K562 (cell line): ENCODE results near the gene NQO2. TPM values are rescaled to one million over a fixed set of nuclear protein-coding genes. Genes with fewer than 3 reads are reported as not detected.

Experiments
- ATAC-seq: fragments of 200-7000 bp; cut with Tn5 transposase; 3 replicates; pipeline ENCODE4 v1.9.1; 2020; ENCODE audit warnings: moderate library complexity
- BruUV-seq: library from RNA; stranded (reverse); fragments of 400-500 nt; replicated peaks from 2 replicates; lab custom pipeline; 2021; lab: Mats Ljungman, UMichigan
- CTCF ChIA-PET: fragments of 300-600 bp; formaldehyde crosslinking; extraction: SDS; loops from one replicate; lab custom pipeline; 2021; ENCODE audit warnings: low intra/inter-chr PET ratio; lab: Yijun Ruan, JAX
- POLR2A ChIA-PET: fragments of 300-600, 350-650 bp; sonication (Branson Sonifier 250); formaldehyde crosslinking; extraction: SDS; loops from one replicate; lab custom pipeline; 2021; ENCODE audit warnings: antibody characterized with exemption, inconsistent platforms; lab: Yijun Ruan, JAX
- DNase-seq, 4 experiments: peaks; one replicate each; pipeline versions ENCODE4 v3.0.0 to v3.0.0-alpha.2; 2011 to 2018; ENCODE audit warnings: low spot score in 3 of 4, mixed read lengths in 3 of 4; ENCODE audit errors: extremely low read depth in 1 of 4
- FAIRE-seq: peaks from 2 replicates; lab custom pipeline; 2011; peaks lifted over from hg19 to GRCh38; lab: Jason Lieb, UNC
- H2AFZ ChIP-seq: 2 replicates; pipeline ENCODE4 v1.6.0; 2011; ENCODE audit warnings: low read depth, low read length, control low read depth, inconsistent platforms
- H3K27ac ChIP-seq: fragments of 200-600 bp; 3 replicates; pipeline ENCODE4 v1.8.0; 2011; ENCODE audit warnings: low read depth, mild to moderate bottlenecking, control low read depth, inconsistent platforms, low read length, moderate library complexity, mixed read lengths; ENCODE audit errors: extremely low read depth
- H3K27me3 ChIP-seq, 2 experiments: fragments of 300-600 bp in 1 of 2; 2 replicates in 1 of 2; 3 replicates in 1 of 2; pipeline versions ENCODE4 v1.6.0 to v1.8.0; 2011; ENCODE audit warnings: inconsistent platforms in 2 of 2, low read length in 2 of 2, mild to moderate bottlenecking in 1 of 2, mixed read lengths in 1 of 2, moderate library complexity in 1 of 2; ENCODE audit not compliant: control insufficient read depth in 2 of 2, insufficient read depth in 2 of 2
- H3K36me3 ChIP-seq: fragments of 300-600 bp; 3 replicates; pipeline ENCODE4 v1.8.0; 2011; ENCODE audit warnings: mild to moderate bottlenecking, low read length, inconsistent platforms; ENCODE audit not compliant: control insufficient read depth, insufficient read depth
- H3K4me1 ChIP-seq, 2 experiments: fragments of 200-600 bp in 1 of 2; replicated peaks in 1 of 2; 2 replicates in 1 of 2; 3 replicates in 1 of 2; pipeline versions ENCODE4 v1.5.1 to v1.8.0; 2011; ENCODE audit warnings: inconsistent platforms in 2 of 2, low read length in 2 of 2, mild to moderate bottlenecking in 1 of 2, mixed read lengths in 1 of 2, moderate library complexity in 1 of 2; ENCODE audit not compliant: control insufficient read depth in 2 of 2, insufficient read depth in 2 of 2
- H3K4me2 ChIP-seq: 2 replicates; pipeline ENCODE4 v1.6.1; 2011; ENCODE audit warnings: low read length, control low read depth, inconsistent platforms, mixed read lengths; ENCODE audit not compliant: insufficient read depth
- H3K4me3 ChIP-seq: fragments of 200-600 bp; sonication (generic), shearing (Covaris generic); 2 replicates; pipeline ENCODE4 v1.5.1; 2016; ENCODE audit warnings: control low read depth, inconsistent platforms
- H3K79me2 ChIP-seq: fragments of 200-600 bp; 3 replicates; pipeline ENCODE4 v1.8.0; 2011; ENCODE audit warnings: low read length, inconsistent platforms; ENCODE audit not compliant: control insufficient read depth, insufficient read depth
- H3K9ac ChIP-seq, 2 experiments: 2 replicates each; pipeline versions ENCODE4 v1.6.0 to v1.6.1; 2011; ENCODE audit warnings: low read depth in 2 of 2, low read length in 2 of 2, control low read depth in 1 of 2, inconsistent platforms in 1 of 2, mild to moderate bottlenecking in 1 of 2, mixed read lengths in 1 of 2; ENCODE audit not compliant: insufficient read depth in 1 of 2
- H3K9me1 ChIP-seq: one replicate; pipeline ENCODE4 v1.6.0; 2011; ENCODE audit warnings: inconsistent platforms, mild to moderate bottlenecking, low read length, moderate library complexity; ENCODE audit not compliant: control insufficient read depth, insufficient read depth
- H3K9me3 ChIP-seq: replicated peaks from 2 replicates; pipeline ENCODE4 v1.5.1; 2011; ENCODE audit warnings: low read depth, low read length, inconsistent platforms; ENCODE audit not compliant: control insufficient read depth, insufficient read depth
- H4K20me1 ChIP-seq: replicated peaks from 2 replicates; pipeline ENCODE4 v1.6.1; 2011; ENCODE audit warnings: low read length, inconsistent platforms, mixed read lengths; ENCODE audit not compliant: control insufficient read depth, insufficient read depth
- CEBPB ChIP-seq: fragments of 450-650 bp; IDR thresholded peaks from 2 replicates; pipeline ENCODE4 v1.6.1; 2016; ENCODE audit warnings: missing genetic modification characterization, missing compliant biosample characterization
- DPF2 ChIP-seq: fragments of 450-650 bp; IDR thresholded peaks from 2 replicates; pipeline ENCODE4 v1.6.1; 2016
- ETV5 ChIP-seq: sonication (generic); formaldehyde crosslinking; IDR thresholded peaks from 2 replicates; pipeline ENCODE4 v1.4.0; 2020; ENCODE audit warnings: low read depth, mild to moderate bottlenecking, missing genetic modification reagents
- HDAC2 ChIP-seq: fragments of 450-650 bp; IDR thresholded peaks from 2 replicates; pipeline ENCODE4 v1.6.1; 2016; ENCODE audit warnings: mild to moderate bottlenecking
- JUND ChIP-seq, 2 experiments: IDR thresholded peaks; 2 replicates in 1 of 2; 3 replicates in 1 of 2; pipeline ENCODE4 v1.6.1; 2011; ENCODE audit warnings: borderline replicate concordance in 2 of 2, low read depth in 2 of 2, low read length in 2 of 2, improper control_type of control experiment in 1 of 2, missing biosample characterization in 1 of 2, missing genetic modification characterization in 1 of 2, missing genetic modification reagents in 1 of 2
- KDM5B ChIP-seq: fragments of 200-600 bp; sonication (generic); IDR thresholded peaks from 2 replicates; pipeline ENCODE4 v1.6.1; 2012; ENCODE audit warnings: low read depth, mild to moderate bottlenecking, moderate library complexity, low read length, control low read depth, inconsistent platforms; ENCODE audit not compliant: insufficient replicate concordance
- KLF1 ChIP-seq: fragments of 450-650 bp; IDR thresholded peaks from 2 replicates; pipeline ENCODE4 v1.6.1; 2016; ENCODE audit warnings: missing genetic modification characterization, missing compliant biosample characterization
- MEF2A ChIP-seq: IDR thresholded peaks from 2 replicates; pipeline ENCODE4 v1.6.1; 2011; ENCODE audit warnings: low read depth, mild to moderate bottlenecking, low read length, moderate library complexity; ENCODE audit not compliant: control insufficient read depth
- NFYB ChIP-seq: IDR thresholded peaks from 2 replicates; pipeline ENCODE4 v1.6.1; 2011; ENCODE audit warnings: mild to moderate bottlenecking, moderate library complexity; ENCODE audit not compliant: insufficient read length; ENCODE audit errors: extremely low read depth
- POLR2B ChIP-seq: fragments of 450-650 bp; IDR thresholded peaks from 2 replicates; pipeline ENCODE4 v1.6.1; 2018; ENCODE audit warnings: low read depth; ENCODE audit not compliant: partially characterized antibody
- POLR3A ChIP-seq: IDR thresholded peaks from 2 replicates; pipeline ENCODE4 v1.6.1; 2011; ENCODE audit warnings: borderline replicate concordance, mild to moderate bottlenecking, moderate library complexity; ENCODE audit not compliant: insufficient read length, insufficient read depth; ENCODE audit errors: extremely low read depth
- SMARCE1 ChIP-seq: fragments of 450-650 bp; IDR thresholded peaks from 2 replicates; pipeline ENCODE4 v1.7.1; 2016; ENCODE audit warnings: mild to moderate bottlenecking
- TEAD4 ChIP-seq, 2 experiments: sonication (generic) in 1 of 2; formaldehyde crosslinking in 1 of 2; IDR thresholded peaks; 2 replicates each; pipeline versions ENCODE4 v1.6.1 to v1.8.0; 2012 to 2022; ENCODE audit warnings: borderline replicate concordance in 1 of 2, inconsistent platforms in 1 of 2, low read length in 1 of 2, mild to moderate bottlenecking in 1 of 2, missing genetic modification reagents in 1 of 2
- ZNF311 ChIP-seq: fragments of 250-450 bp; sonication (Bioruptor Pico); IDR thresholded peaks from 2 replicates; pipeline ENCODE4 v1.4.0; 2020; ENCODE audit warnings: mild to moderate bottlenecking, moderate library complexity
- WGBS: fragments of 100-300 bp; shearing (Covaris generic); methylation state at CpG from one replicate; pipeline ENCODE4 v1.1.6; 2016; ENCODE audit warnings: low coverage, mixed read lengths; ENCODE audit not compliant: insufficient coverage; ENCODE audit errors: missing lambda C conversion rate; 5-methylcytosine and 5-hydroxymethylcytosine counted together
- in situ Hi-C: fragments of 300-500 bp; cut with MboI; formaldehyde crosslinking; loops from 4 replicates; pipeline ENCODE4 v1.15.0; 2018; ENCODE audit warnings: inconsistent platforms, mixed read lengths
- intact Hi-C: fragments of 100-400 bp; cut with micrococcal nuclease; formaldehyde crosslinking; loops from 2 replicates; pipeline ENCODE4 v1.14.2; 2022
- polyA plus RNA-seq, 8 experiments: library from polyadenylated mRNA; depleted of rRNA in 4 of 8; stranded (reverse) in 5 of 8; unstranded in 3 of 8; fragments of >200 nt; fragmentation: Nextera tagmentation in 2 of 8; fragmentation: Illumina TruSeq in 1 of 8; extraction: Ambion mirVana in 2 of 8; extraction: Trizol in 1 of 8; gene quantifications; 2 replicates each; pipeline versions ENCODE4 v1.2.1 to v1.2.3, GENCODE V29; 2011 to 2014; ENCODE audit warnings: inconsistent platforms in 1 of 8, missing spikeins in 1 of 8
- total RNA-seq, 7 experiments: library from RNA; depleted of rRNA in 6 of 7; stranded (reverse); fragments of >200 nt in 6 of 7; fragmentation: Illumina TruSeq in 2 of 7; extraction: Trizol in 2 of 7; gene quantifications; 2 replicates each; pipeline versions ENCODE4 v1.2.1 to v1.2.3, GENCODE V29; 2011 to 2021; ENCODE audit warnings: low replicate concordance in 1 of 7
- TF ChIP-seq, protein P1 (sequence below): conservative IDR thresholded peaks from 2 replicates; pipeline ENCODE4 v1.6.1; 2011; ENCODE audit warnings: low read depth, mild to moderate bottlenecking, low read length; ENCODE audit not compliant: control insufficient read depth
- TF ChIP-seq, protein P2 (sequence below): IDR thresholded peaks from 3 replicates; pipeline ENCODE4 v1.6.1; 2011; ENCODE audit warnings: borderline replicate concordance, mild to moderate bottlenecking; ENCODE audit not compliant: insufficient read length, insufficient read depth
- TF ChIP-seq, protein P3 (sequence below): IDR thresholded peaks from 2 replicates; pipeline ENCODE4 v1.6.1; 2011; ENCODE audit not compliant: insufficient read length; ENCODE audit errors: extremely low read depth

NQO2 gene
- total and polyA plus RNA-seq, 9 of the 15 experiments (the other 6 are each of a cell fraction or from before 2014, with no cell fraction given): 54.6 to 214 (median 116) TPM

DNA sequence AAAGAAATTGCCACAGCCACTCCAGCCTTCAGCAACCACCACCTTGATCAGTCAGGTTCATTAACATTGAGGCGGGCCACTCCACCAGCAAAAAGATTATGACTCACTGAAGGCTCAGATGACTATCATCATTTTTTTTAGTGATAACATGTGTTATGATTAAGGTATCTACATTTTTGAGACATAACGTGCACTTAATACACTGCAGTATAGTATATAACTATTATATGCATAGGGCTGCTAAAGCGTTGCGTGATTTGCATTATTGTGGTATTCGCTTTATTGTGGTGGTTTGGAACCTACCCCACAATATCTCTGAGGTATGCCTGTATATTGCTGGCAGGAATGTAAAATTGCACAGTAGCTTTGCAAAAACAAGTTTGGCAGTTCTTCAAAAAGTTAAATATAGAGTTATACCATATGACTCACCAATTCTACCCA lies 61.8 kb downstream of the NQO2 start:
- Histone ChIP-seq H3K36me3 (peaks cover 4% of the 10 kb centered on the region; the same call in 1 of the 3 replicates), H3K4me3 (no peak overlapping the region), H3K4me1 (peaks cover 16 to 27% of the 10 kb centered on the region in 2 experiments), H3K79me2 (peaks cover 26% of the 10 kb centered on the region), H3K4me2 (no peak overlapping the region; the same call in 1 of the 2 replicates), H3K9me1 (no peaks in the 10 kb centered on the region), H3K9ac (no peak overlapping the region), H3K27ac (no peak overlapping the region), H3K27me3 (no peaks in the 10 kb centered on the region), H3K9me3 (no peaks in the 10 kb centered on the region), H4K20me1 (no peaks in the 10 kb centered on the region), H2AFZ (no peak overlapping the region)
- in situ Hi-C loops: no loop called here
- WGBS: 59% methylated on average over 5 of the region's 5 CpGs
- BruUV-seq: no TSS peak
- intact Hi-C loops: no loop called here
- no peak for ATAC-seq
- no peak for FAIRE-seq
- CTCF ChIA-PET: no interaction called here
- peak in 1 of 4 experiments; percentile 18 for DNase-seq
- POLR2A ChIA-PET: interaction anchor here (0.6 to 1.2 kb wide), 3 partner anchors 14 to 942 kb away, joined by 3 read pairs; no protein-coding TSS in a partner anchor
- TF ChIP-seq DPF2 (peak; percentile 41; the same call in 1 of the 2 replicates), HDAC2 (no peak), ETV5 (CRISPR knock-in tag) (no peak), KLF1 (no peak), ZNF311 (CRISPR knock-in tag) (no peak), MEF2A (peak; percentile 10; the same call in 1 of the 2 replicates), POLR3A (no peak), TEAD4 (IDR thresholded peaks at IDR 0.05; ENCODE audit: low read length) (peak; percentile 45; the same call in 1 of the 2 replicates), TEAD4 (CRISPR knock-in tag; IDR thresholded peaks at IDR 0.05; ENCODE audit: borderline replicate concordance) (no peak), POLR2B (no peak), JUND (IDR thresholded peaks at IDR 0.05; ENCODE audit: borderline replicate concordance, low read depth, low read length) (peak; percentile 61), JUND (tag; IDR thresholded peaks at IDR 0.05; ENCODE audit: borderline replicate concordance, low read depth, low read length) (peak; percentile 66; the same call in 1 of the 3 replicates), CEBPB (tag) (no peak), KDM5B (no peak), SMARCE1 (peak; percentile 64), NFYB (no peak)
- TF ChIP-seq, protein P1, sequence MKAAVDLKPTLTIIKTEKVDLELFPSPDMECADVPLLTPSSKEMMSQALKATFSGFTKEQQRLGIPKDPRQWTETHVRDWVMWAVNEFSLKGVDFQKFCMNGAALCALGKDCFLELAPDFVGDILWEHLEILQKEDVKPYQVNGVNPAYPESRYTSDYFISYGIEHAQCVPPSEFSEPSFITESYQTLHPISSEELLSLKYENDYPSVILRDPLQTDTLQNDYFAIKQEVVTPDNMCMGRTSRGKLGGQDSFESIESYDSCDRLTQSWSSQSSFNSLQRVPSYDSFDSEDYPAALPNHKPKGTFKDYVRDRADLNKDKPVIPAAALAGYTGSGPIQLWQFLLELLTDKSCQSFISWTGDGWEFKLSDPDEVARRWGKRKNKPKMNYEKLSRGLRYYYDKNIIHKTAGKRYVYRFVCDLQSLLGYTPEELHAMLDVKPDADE: no peak
- TF ChIP-seq, protein P2, sequence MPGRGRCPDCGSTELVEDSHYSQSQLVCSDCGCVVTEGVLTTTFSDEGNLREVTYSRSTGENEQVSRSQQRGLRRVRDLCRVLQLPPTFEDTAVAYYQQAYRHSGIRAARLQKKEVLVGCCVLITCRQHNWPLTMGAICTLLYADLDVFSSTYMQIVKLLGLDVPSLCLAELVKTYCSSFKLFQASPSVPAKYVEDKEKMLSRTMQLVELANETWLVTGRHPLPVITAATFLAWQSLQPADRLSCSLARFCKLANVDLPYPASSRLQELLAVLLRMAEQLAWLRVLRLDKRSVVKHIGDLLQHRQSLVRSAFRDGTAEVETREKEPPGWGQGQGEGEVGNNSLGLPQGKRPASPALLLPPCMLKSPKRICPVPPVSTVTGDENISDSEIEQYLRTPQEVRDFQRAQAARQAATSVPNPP: no peak
- TF ChIP-seq, protein P3, sequence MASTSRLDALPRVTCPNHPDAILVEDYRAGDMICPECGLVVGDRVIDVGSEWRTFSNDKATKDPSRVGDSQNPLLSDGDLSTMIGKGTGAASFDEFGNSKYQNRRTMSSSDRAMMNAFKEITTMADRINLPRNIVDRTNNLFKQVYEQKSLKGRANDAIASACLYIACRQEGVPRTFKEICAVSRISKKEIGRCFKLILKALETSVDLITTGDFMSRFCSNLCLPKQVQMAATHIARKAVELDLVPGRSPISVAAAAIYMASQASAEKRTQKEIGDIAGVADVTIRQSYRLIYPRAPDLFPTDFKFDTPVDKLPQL: no peak
